Measurements from ENCODE around the gene TFIP11.

GRCh38 chr22:26536056-26536761 lies 23.9 kb upstream of the TFIP11 start:
- no peak for TF ChIP-seq ELF1 (tag; IDR thresholded peaks at IDR 0.05)
- no peak for TF ChIP-seq ZZZ3 (IDR thresholded peaks at IDR 0.05)
- no peak for TF ChIP-seq RCOR1 (IDR thresholded peaks at IDR 0.05; ENCODE audit: borderline replicate concordance in 1 of 2, low read depth in 2 of 2, low read length in 2 of 2)
- no peak for TF ChIP-seq MXI1 (IDR thresholded peaks at IDR 0.05; ENCODE audit: low read depth, low read length)
- TF ChIP-seq KAT2B (IDR thresholded peaks at IDR 0.05; ENCODE audit: low read depth, low read length), result no peak
- TF ChIP-seq ZNF282 (CRISPR knock-in tag; IDR thresholded peaks at IDR 0.05), result no peak
- TF ChIP-seq KDM5B (IDR thresholded peaks at IDR 0.05; ENCODE audit: insufficient replicate concordance, low read depth, low read length), result no peak
- no peak for TF ChIP-seq MYNN (IDR thresholded peaks at IDR 0.05)
- TF ChIP-seq MYNN (CRISPR knock-in tag; IDR thresholded peaks at IDR 0.05), result no peak
- no peak for TF ChIP-seq MED1 (CRISPR knock-in tag; IDR thresholded peaks at IDR 0.05; ENCODE audit: borderline replicate concordance)
- TF ChIP-seq SMARCB1 (IDR thresholded peaks at IDR 0.05; ENCODE audit: insufficient read length, low read depth), result no peak
- no peak for TF ChIP-seq CTCF (IDR thresholded peaks at IDR 0.05 in 2 of 3, conservative IDR thresholded peaks at IDR 0.05 in 1 of 3; ENCODE audit: insufficient read depth in 2 of 3, low read depth in 1 of 3, low read length in 3 of 3)
- no peak for TF ChIP-seq ZNF146 (CRISPR knock-in tag; IDR thresholded peaks at IDR 0.05; ENCODE audit: unreplicated experiment)
